ENCODE measurements around the gene TMPO.
"Not testable (repeated sequence)": the region's sequence is repeated elsewhere in the genome, so short reads cannot be mapped to it uniquely, and the experiment has no call there.

TMPO gene

DNA sequence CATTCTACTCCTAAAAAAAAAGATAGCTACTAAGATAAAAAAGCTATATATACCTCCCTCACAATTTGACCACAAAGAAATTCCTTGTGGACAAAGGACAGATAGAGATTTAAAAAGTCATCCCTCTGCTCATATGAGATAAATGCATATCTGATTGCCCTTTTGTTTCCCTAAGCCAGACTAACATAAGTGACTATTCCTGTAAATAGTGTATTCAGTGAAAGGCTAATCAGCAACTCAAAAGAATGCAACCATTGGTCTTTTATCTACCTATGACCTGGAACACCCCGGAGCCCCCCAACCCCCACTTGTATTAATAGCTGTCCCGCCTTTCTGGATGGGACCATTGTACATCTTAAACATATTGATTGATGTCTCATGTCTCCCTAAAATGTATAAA lies 6.3 kb upstream of the TMPO start:
- DNase-seq (ENCODE audit: low read depth in 2 of 2), result no peak

DNA sequence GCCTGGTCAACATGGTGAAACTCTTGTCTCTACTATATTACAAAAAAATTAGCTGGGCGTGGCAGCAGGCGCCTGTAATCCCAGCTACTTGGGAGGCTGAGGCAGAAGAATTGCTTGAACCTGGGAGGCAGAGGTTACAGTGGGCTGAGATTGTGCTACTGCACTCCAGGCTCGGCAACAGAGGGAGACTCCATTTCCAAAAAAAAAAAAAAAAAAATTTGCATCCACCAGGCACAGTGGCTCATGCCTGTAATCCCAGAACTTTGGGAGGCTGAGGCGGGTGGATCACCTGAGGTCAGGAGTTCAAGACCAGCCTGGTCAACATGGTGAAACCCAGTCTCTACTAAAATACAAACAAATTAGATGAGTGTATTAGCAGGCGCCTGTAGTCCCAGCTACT lies 3.6 kb upstream of the TMPO start:
- DNase-seq (ENCODE audit: low read depth in 2 of 2), result not testable (repeated sequence)

DNA sequence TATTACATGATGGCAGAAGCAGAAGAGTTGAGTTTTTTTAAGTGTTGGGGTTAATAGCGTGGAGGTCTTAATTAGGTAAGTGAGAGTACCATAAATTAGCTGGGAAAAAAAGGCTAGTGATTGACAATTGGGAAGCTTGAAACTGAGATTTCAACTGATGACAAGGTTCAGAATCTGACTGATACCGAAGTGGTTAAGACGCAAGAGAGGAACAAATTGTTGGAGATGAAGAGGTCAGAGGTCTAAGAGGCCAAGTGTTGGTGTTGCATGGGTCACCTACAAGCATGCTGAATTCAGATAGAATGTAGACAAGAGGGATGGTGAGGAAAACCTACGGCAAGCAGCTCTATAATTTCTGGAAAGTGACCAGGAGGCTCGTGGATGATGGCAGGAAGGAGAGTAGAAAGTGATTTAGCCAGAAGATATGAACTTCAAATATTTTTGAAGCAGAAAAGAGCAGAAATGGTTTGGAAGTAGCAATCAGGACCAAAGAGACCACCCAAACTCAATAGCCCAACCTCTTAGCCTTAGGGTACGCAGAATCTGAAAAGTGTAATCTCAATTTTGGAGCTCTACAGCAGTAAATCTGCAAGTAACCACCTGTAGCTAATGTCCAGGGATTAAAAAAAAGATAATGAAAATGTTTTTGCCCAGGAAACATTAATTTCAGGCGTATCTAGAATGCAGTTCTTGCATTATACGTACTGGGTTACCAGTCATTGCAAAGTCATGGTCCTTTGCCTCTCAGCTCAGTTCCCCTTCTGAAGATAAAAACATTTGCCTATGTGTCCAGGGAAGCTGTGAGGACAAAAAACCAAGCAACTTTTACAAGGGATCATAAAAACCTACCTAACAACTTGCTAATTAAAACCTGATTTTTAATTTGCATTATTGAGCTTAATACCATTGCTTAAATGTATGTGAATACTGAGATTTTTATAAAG lies 1.7 kb upstream of the TMPO start:
- DNase-seq (ENCODE audit: low read depth in 2 of 2), result no peak

DNA sequence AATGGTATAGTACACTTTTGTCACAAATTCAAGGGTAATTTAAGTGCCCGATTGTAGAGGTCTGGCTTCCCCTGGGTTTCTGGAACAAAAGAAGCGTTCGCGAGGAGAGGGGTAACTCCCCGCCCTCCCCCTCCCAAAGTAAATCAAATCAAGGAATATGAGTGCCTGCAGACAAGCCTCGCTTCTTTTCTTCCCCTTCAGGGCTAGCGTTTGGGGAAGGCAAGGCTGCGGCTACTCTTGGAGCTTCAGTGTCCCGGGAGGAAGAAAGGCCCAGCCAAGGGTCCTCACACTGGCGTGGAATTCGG lies 456 bp upstream of the TMPO start:
- DNase-seq (ENCODE audit: low read depth in 2 of 2), result no peak

DNA sequence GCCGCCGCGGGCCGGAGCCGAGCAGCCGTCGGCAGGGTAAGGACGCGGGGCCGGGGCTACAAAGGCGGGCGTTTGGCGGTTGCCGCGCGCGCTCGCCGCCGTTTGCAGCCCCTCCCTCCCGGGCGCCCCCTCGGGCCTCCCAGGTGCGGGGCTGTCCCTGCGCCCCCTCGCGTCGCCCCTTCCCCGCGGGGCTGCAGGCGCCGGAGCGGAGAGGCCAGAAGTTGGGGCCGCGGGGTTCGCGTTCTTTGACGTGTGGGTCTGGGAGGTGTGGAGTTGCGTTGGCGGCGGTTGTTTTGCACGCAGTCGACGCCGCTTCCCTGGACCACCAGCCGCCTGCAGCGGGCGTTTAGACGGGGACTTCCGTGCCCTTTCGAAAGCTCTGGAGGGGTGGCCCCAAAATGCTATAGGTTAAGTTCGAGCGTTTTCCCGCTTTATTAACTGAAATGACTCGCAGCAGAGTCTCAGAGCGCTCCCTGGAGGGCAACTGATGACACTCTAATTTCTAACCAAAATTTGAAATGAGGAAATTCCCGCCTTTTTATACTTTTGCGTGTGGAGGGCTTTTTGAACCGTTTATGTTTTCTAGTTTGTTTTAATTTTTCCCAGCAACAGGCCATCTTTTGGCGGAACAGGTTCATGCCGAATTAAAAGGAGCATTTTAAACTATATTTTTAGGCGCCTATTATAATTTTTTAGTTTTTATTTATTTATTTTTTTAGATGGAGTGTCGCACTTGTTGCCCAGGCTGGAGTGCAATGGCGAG lies 902 bp downstream of the TMPO start:
- DNase-seq (ENCODE audit: low read depth in 2 of 2), result peak; percentile 74 to 77

DNA sequence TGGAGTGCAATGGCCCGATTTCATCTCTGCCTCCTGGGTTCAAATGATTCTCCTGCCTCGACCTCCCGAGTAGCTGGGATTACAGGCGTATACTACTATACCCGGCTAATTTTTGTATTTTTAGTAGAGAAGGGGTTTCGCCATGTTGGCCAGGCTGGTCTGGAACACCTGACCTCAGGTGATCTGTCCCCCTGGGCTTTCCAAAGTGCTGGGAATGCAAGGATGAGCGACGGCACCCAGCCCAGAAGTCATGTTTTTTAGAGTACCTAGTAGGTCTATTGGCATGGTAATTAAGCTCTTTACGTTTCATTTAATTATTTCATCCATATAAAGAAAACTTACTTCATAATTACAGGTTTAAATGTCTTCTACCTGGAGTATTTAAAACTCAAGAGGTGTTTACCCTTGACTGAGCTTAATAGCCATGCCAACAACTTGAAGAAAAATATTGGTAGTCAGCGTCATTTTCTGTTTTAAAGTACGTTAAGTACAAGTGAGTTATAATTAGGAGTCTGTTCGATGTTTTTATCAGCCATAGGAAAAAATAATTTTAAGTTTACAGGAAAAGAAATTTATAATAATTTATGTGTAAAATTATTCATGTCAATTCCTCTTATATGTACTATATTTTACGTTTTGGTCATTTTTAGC lies 4.0 kb downstream of the TMPO start:
- no peak for DNase-seq (ENCODE audit: low read depth in 2 of 2)

DNA sequence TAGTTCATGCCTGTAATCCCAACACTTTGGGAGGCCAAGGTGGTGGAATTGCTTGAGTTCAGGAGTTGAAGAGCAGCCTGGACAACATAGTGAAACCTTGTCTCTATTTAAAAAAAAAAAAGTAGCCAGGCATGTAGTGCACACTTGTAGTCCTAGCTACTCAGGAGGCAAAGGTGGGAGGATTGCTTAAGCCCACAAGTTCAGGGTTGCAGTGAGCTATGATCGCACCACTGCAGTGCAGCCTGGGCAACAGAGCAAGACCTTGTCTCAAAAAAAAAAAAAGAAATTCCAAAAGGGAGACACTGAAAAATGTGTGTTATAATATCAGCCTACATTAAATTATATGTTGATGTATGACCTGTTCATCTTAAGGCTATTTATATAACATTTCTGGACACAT lies 14.7 kb downstream of the TMPO start:
- no peak for DNase-seq (ENCODE audit: low read depth in 2 of 2)

DNA sequence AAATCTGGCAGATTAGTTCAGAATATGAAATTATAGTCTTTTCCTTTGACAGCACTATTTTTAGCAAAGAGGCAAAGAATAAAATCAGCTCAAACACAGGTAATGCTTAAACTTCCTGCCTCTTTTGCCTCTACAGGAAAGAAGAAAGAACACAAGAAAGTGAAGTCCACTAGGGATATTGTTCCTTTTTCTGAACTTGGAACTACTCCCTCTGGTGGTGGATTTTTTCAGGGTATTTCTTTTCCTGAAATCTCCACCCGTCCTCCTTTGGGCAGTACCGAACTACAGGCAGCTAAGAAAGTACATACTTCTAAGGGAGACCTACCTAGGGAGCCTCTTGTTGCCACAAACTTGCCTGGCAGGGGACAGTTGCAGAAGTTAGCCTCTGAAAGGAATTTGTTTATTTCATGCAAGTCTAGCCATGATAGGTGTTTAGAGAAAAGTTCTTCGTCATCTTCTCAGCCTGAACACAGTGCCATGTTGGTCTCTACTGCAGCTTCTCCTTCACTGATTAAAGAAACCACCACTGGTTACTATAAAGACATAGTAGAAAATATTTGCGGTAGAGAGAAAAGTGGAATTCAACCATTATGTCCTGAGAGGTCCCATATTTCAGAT lies 17.4 kb downstream of the TMPO start:
- no peak for DNase-seq (ENCODE audit: low read depth in 2 of 2)

DNA sequence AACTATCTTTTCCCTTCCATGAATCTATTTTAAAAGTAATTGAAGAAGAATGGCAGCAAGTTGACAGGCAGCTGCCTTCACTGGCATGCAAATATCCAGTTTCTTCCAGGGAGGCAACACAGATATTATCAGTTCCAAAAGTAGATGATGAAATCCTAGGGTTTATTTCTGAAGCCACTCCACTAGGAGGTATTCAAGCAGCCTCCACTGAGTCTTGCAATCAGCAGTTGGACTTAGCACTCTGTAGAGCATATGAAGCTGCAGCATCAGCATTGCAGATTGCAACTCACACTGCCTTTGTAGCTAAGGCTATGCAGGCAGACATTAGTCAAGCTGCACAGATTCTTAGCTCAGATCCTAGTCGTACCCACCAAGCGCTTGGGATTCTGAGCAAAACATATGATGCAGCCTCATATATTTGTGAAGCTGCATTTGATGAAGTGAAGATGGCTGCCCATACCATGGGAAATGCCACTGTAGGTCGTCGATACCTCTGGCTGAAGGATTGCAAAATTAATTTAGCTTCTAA lies 18.4 kb downstream of the TMPO start:
- no peak for DNase-seq (ENCODE audit: low read depth in 2 of 2)

DNA sequence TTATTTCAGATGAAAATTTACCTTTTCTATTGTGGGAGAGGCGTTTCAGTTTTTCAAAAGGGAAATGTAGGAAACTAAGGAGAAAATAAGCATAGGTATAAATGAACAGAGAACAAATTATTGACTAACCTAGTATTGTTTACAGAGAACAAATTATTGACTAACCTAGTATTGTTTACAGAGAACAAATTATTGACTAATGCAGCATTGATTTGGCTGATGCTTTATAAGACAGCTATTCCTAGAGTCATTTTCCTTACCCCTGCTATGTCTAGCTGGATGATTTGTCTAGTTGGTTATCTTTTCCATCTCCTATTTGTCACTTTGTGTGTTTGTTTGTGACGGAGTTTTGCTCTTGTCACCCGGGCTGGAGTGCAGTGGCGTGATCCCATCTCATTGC lies 22.6 kb downstream of the TMPO start:
- DNase-seq (ENCODE audit: low read depth in 2 of 2), result no peak

DNA sequence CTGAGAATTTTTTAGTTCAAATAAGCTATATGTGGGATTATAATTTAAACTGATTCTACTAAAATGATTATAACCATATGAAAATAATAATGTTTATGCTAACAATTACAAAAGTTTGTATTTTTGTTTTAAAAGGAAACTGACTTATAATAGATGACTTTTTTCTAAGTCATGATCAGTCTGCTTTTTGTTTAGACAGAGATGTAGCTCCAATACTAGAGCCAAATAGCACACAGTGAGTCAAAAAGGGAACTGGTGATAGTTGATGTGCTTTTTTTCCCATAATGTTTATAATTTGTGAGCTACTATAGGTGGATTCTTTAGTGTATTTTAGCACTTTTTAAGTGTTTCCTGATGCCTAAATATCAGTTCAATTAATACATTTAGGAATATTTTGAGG lies 28.3 kb downstream of the TMPO start:
- no peak for DNase-seq (ENCODE audit: low read depth in 2 of 2)

DNA sequence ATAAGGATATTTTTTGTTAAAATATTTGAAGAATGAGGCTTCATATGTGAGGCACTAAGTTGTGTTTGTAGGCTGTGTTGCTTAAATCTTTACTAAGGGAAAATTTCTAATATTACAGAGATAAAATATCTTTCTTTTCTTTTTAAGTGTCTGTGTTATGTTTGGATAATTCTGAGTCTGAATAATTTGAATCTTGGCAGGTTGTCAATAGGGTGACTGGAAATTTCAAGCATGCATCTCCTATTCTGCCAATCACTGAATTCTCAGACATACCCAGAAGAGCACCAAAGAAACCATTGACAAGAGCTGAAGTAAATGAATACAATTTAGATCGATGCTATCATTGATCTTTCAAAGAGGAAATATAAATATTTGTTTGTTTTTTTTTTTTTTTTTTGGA lies 29.4 kb downstream of the TMPO start:
- DNase-seq (ENCODE audit: low read depth in 2 of 2), result no peak

DNA sequence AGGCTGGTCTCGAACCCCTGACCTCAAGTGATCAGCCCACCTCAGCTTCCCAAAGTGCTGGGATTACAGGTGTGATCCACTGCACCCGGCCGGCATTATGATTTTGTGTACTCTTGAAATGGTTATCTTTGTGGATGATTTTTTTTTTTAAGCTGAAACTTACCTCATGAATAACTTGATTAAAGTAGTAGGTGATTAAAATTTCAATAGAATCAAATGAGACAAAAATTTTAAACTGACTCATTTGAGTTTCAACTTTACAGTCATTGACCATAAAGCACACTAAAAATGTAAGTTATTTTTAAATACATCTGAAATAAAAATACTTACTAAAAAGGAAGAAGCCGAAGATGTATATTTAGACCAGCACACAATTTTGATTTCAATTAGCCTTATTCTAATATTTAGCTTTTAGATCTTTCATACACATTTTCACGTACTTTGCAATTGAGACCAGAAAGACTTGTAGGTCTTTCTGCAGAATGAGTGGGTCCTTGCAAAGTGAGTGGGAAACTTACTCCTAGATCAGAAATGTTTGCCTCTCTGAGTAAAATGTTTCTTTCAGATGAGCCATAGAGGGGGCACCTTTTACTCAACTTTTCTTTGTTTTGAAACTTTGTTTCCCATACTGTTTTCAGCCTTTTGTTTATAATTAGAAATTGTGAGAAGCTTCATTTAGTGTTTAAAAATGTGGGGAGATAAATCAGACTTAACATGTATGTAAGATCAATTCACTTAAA lies 34.2 kb downstream of the TMPO start:
- DNase-seq (ENCODE audit: low read depth in 2 of 2), result no peak

DNA sequence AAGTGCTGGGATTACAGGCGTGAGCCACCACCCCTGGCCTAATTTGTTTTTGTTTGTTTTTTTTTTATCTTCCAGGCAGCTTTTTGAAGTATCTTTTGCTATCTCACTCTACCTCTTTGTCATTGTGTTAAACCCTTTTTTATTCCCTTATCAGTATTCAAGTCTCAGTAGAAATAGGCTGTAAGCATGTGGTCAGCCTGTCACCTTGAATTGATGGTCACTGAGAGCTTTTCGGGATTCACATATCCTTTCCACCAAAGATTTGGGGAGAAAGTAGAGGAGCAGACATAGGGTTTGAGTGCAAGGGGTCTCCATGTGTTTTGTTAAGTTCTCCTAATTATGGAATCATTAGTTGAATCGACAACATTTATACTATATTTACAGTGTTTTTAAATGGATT lies 36.4 kb downstream of the TMPO start:
- no peak for DNase-seq (ENCODE audit: low read depth in 2 of 2)

DNA sequence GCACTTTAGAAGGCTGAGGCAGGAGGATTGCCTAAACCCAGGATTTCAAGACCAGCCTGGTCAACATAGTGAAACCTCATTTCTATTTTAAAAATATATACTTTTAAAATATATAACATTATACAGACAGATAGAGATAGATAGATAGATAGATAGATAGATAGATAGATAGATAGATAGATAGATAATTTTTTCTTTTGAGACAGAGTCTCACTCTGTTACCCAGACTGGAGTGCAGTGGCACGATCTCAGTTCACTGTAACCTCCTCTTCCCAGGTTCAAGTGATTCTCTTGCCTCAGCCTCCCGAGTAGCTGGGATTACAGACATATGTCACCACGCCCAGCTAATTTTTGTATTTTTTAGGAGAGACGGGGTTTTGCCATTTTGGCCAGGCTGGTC lies 42.7 kb downstream of the TMPO start:
- not testable (repeated sequence) for DNase-seq (ENCODE audit: low read depth in 2 of 2)

DNA sequence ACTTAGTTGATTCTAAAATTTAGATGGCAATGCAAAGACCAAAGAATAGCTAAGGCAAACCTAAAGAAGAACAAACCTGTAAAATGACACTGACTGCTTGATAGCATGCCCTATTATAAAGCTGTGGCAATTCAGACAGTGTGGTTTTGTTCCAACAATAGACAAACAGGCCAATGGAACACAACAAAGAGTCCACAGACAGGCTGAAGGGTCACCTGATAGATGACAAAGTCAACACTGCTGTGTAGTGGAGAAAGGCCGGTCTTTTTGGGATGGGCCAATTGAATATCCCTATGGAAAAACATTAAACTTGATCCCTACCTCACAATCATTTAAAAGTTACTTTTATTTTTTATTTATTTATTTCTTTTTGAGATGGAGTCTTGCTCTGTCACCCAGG lies 44.3 kb downstream of the TMPO start:
- DNase-seq (ENCODE audit: low read depth in 2 of 2), result no peak

DNA sequence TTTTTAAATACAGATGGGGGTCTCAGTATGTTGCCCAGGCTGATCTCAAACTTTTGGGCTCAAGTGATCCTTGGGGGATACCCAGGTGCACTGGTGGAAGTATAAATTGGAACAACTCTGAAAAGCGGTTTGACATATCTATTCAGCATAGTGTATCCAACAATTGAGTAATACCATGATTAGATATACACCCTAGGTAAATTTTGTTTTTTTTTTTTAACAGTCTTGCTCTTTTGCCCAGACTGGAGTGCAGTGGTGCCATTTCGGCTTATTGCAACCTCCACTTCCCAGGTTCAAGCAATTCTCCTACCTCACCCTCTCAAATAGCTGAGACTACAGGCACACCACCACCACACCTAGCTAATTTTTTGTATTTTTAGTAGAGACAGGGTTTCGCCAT lies 46.5 kb downstream of the TMPO start:
- no peak for DNase-seq (ENCODE audit: low read depth in 2 of 2)

DNA sequence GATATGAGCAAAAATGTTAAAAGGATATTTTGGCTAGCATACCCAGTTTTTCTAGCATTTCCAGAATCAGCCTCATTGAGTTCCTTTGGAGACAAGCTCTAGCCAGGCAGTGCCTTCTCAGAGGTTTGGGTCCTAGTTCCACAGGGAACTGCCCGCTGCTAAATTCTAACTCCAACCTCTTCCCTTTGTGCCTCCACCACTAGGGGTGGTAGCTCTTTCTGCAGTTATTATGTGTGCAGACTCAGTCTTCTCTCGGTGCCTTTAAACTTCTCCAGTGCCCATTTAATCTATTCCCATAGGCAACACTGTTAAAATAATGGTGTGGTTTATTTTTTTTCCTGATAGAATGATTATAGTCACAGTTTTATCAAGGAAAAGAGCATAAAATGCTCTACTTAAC lies 56.6 kb downstream of the TMPO start:
- DNase-seq (ENCODE audit: low read depth in 2 of 2), result no peak

DNA sequence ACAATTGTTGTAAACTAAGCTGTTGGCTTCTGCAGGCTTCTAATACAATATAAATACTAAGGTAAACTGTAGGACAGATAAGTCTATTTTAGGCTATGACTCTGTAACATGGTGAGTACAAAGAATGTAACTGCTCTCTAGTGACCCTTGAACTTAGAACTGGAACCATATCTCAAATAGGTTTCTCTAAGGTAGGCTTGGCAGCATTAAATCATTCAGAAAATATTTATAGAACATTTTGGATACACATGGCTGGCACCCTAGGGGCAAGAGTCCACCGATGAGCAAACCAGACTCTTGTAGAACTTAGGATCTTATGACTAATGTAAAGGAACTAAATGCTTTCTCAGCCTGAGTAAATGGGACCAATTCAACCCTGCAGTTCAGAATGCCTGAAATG lies 58.7 kb downstream of the TMPO start:
- DNase-seq (ENCODE audit: low read depth in 2 of 2), result no peak

DNA sequence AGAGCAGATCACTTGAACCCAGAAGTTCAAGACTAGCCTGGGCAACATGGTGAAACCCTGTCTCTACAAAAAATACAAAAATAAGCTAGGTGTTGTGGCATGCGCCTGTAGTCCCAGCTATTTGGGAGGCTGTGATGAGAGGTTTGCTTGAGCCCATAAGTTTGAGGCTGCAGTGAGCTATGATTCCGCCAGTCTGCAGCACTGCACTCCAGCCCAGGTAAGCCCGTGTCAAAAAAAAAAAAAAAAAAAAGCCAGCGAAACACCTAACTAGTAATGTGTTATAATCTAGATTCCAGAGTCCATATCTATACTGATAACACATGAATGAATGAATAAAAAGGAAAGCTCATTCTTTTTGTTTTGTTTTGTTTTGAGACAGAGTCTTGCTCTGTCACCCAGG lies 59.6 kb downstream of the TMPO start:
- DNase-seq (ENCODE audit: low read depth in 2 of 2), result no peak

DNA sequence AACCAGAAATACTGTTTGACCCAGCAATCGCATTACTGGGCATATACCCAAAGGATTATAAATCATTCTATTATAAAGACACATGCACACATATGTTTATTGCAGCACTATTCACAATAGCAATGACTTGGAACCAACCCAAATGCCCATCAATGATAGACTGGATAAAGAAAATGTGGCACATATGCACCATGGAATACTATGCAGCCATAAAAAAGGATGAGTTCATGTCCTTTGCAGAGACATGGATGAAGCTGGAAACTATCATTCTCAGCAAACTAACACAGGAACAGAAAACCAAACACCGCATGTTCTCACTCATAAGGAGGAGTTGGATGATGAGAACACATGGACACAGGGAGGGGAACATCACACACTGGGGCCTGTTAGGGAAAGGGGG lies 61.4 kb downstream of the TMPO start:
- not testable (repeated sequence) for DNase-seq (ENCODE audit: low read depth in 2 of 2)
